ENCODE data around the gene CEP72.
"Not testable (repeated sequence)": the region's sequence is repeated elsewhere in the genome, so short reads cannot be mapped to it uniquely, and the experiment has no call there.

The CEP72 gene

GRCh38 chr5:601771-602465 is 10.2 kb upstream of the CEP72 start:
- Histone ChIP-seq H3K9me3 (ENCODE audit: low read length) (no peaks in the 10 kb centered on the region), H3K4me3 (ENCODE audit: low read depth in 1 of 2, low read length in 2 of 2) (no peak overlapping the region), H3K27me3 (ENCODE audit: control insufficient read depth in 1 of 2, insufficient read depth in 2 of 2, low read length in 2 of 2) (peaks cover 0 to 17% of the 10 kb centered on the region in 2 donors), H3K36me3 (ENCODE audit: insufficient read depth, low read length) (no peaks in the 10 kb centered on the region), H3K4me1 (ENCODE audit: insufficient read depth, low read length) (no peaks in the 10 kb centered on the region), H3K27ac (ENCODE audit: low read depth, low read length) (no peak overlapping the region), H3K9ac (ENCODE audit: low read length) (no peak overlapping the region)

- H3K4me3 ChIP-seq (ENCODE audit: low read depth in 1 of 2, low read length in 2 of 2) = no peak overlapping the region
- no peak overlapping the region for H3K9ac ChIP-seq (ENCODE audit: low read length)
- no peaks in the 10 kb centered on the region for H3K36me3 ChIP-seq (ENCODE audit: insufficient read depth, low read length)
- H3K9me3 ChIP-seq (ENCODE audit: low read length) = no peaks in the 10 kb centered on the region
- no peaks in the 10 kb centered on the region for H3K4me1 ChIP-seq (ENCODE audit: insufficient read depth, low read length)
- H3K27ac ChIP-seq (ENCODE audit: low read depth, low read length) = no peak overlapping the region
- peaks cover 0 to 19% of the 10 kb centered on the region in 2 donors for H3K27me3 ChIP-seq (ENCODE audit: control insufficient read depth in 1 of 2, insufficient read depth in 2 of 2, low read length in 2 of 2)
These were observed 9.6 kb upstream of the CEP72 start for GRCh38 chr5:602466-603035.

DNA sequence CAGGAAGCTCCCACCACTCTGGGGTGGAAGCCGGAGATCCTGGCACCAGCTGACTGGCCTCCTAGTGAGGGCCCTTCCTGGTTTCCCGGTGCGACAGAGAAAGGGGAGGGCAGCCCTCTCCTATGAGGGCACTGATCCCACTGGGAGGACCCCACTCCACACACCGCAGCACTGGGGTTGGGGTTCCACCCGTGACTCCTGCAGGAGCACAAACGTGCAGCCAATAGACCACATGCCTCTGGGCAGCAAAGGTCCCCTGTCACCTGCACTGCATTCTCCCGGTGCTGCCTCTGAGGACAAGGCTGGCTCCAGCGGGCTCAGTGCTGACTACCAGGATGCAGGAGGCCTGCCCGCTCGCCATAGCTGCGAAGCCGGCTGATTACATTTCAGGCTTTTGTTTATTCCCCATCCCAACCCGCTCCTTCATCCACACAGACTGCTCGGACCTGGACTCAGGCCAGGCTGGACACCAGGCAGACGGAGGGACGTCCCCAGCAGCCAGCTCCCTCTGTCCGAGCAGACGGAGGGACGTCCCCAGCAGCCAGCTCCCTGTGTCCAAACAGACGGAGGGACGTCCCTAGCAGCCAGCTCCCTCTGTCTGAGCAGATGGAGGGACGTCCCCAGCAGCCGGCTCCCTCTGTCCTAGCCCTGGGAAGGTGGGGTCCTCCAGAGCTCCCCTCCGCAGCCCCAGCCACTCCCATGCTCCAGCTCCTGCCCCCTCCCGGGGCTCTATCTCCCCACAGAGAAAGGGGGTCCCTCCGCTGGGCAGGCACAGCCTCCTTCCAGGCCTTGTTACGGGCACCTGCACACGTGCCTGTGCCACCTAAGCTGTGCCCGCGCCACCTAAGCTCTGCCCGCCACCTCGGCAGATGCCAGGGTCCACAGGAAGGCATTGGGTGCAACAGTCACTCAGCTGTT is 8.8 kb upstream of the CEP72 start:
- Histone ChIP-seq H3K9ac (ENCODE audit: low read length) (no peak overlapping the region), H3K27ac (ENCODE audit: low read depth, low read length) (no peak overlapping the region), H3K4me1 (ENCODE audit: insufficient read depth, low read length) (no peaks in the 10 kb centered on the region), H3K36me3 (ENCODE audit: insufficient read depth, low read length) (no peaks in the 10 kb centered on the region), H3K9me3 (ENCODE audit: low read length) (no peaks in the 10 kb centered on the region), H3K27me3 (ENCODE audit: control insufficient read depth in 1 of 2, insufficient read depth in 2 of 2, low read length in 2 of 2) (peaks cover 0 to 25% of the 10 kb centered on the region in 2 donors), H3K4me3 (ENCODE audit: low read depth in 1 of 2, low read length in 2 of 2) (no peak overlapping the region)

GRCh38 chr5:604391-604831 is 7.7 kb upstream of the CEP72 start:
- Histone ChIP-seq H3K9me3 (ENCODE audit: low read length) (no peaks in the 10 kb centered on the region), H3K9ac (ENCODE audit: low read length) (no peak overlapping the region), H3K27me3 (ENCODE audit: control insufficient read depth in 1 of 2, insufficient read depth in 2 of 2, low read length in 2 of 2) (peaks cover 0 to 25% of the 10 kb centered on the region in 2 donors), H3K4me1 (ENCODE audit: insufficient read depth, low read length) (no peaks in the 10 kb centered on the region), H3K4me3 (ENCODE audit: low read depth in 1 of 2, low read length in 2 of 2) (no peak overlapping the region), H3K36me3 (ENCODE audit: insufficient read depth, low read length) (no peaks in the 10 kb centered on the region), H3K27ac (ENCODE audit: low read depth, low read length) (no peak overlapping the region)

DNA sequence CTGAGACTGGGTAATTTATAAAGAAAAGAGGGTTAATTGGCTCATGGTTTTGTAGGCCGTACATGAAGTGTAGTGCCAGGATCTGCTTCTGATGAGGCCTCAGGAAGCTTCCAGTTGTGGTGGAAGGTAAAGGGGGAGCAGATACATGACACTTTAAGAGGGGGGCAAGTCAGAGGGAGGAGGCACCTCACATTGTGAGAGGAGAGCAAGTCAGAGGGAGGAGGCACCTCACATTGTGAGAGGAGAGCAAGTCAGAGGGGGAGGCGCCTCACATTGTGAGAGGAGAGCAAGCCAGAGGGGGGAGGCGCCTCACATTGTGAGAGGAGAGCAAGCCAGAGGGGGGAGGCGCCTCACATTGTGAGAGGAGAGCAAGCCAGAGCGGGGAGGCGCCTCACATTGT is 7.0 kb upstream of the CEP72 start:
- H3K4me1 ChIP-seq (ENCODE audit: insufficient read depth, low read length); H3K9ac ChIP-seq (ENCODE audit: low read length); H3K36me3 ChIP-seq (ENCODE audit: insufficient read depth, low read length); H3K4me3 ChIP-seq (ENCODE audit: low read depth in 1 of 2, low read length in 2 of 2); H3K9me3 ChIP-seq (ENCODE audit: low read length); H3K27ac ChIP-seq (ENCODE audit: low read depth, low read length): not testable (repeated sequence)
- peaks cover 0 to 25% of the 10 kb centered on the region in 2 donors for H3K27me3 ChIP-seq (ENCODE audit: control insufficient read depth in 1 of 2, insufficient read depth in 2 of 2, low read length in 2 of 2)

DNA sequence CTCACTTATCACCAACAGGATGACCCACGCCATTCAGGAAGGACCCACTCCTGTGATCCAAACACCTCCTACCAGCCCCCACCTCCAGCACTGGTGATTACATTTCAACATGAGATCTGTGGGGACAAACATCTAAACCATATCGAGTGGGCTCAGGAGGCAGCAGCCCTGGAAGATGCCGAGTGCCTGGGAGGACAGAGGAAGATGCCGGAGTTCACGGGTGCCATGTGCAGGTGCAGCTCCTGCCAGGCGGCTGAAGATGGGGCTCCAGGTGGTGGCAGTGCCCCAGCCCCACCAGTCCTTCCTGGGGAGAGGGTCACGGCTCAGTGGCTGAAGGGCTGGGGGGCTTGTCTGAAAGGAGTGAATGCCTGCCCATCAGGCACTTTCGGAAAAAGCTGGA is 6.1 kb upstream of the CEP72 start:
- Histone ChIP-seq H3K4me3 (ENCODE audit: low read depth in 1 of 2, low read length in 2 of 2) (no peak overlapping the region), H3K27me3 (ENCODE audit: control insufficient read depth in 1 of 2, insufficient read depth in 2 of 2, low read length in 2 of 2) (peaks cover 0 to 25% of the 10 kb centered on the region in 2 donors)

DNA sequence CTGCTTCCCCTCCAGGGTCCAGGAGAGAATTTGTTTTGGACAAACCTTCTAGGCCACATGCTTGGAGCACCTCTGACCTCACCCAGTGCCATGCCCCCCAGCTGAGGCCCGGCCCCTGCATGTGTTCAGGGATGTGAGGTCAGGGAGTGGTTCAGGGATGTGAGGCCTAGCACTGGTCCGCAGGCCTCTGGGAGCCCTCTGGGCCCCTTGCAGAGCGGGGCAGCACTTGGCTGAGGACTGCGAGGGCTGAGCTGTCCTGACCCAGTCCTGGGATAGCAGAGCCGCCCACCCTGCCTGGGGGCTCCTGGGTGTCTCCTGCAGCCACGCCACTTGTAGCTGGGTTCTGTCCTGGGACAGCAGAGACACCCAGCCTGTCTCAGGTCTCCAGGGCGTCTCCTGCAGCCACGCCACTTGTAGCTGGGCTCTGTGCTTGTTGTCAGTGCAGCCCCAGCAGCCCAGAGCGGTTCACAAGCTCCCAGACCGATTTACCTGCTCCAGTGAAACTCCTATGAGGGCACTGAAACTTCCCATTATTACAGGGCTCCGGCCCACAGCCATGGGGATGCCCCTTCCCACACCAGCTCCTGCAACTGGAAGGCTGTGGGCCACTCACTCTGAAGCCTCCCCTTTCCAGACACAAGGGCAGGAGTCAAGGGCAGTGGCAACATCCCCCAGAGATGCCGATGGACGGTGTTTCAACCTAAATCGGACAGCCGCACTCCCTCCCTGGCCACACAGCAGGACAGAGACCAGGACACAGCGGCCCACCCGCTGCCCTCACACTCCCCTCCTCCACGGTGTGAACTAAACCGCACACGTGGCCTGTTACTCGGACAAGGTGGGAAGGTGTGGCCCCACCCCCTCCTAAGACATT is 5.4 kb upstream of the CEP72 start:
- Histone ChIP-seq H3K4me3 (ENCODE audit: low read depth in 1 of 2, low read length in 2 of 2) (no peak overlapping the region), H3K9ac (ENCODE audit: low read length) (no peak overlapping the region), H3K27ac (ENCODE audit: low read depth, low read length) (no peak overlapping the region), H3K4me1 (ENCODE audit: insufficient read depth, low read length) (peaks cover 6% of the 10 kb centered on the region), H3K27me3 (ENCODE audit: control insufficient read depth in 1 of 2, insufficient read depth in 2 of 2, low read length in 2 of 2) (peaks cover 0 to 22% of the 10 kb centered on the region in 2 donors), H3K36me3 (ENCODE audit: insufficient read depth, low read length) (no peaks in the 10 kb centered on the region), H3K9me3 (ENCODE audit: low read length) (no peaks in the 10 kb centered on the region)

More for the DNA sequence above, 6.1 kb upstream of the CEP72 start:
- H3K9ac ChIP-seq (ENCODE audit: low read length) = no peak overlapping the region
- no peaks in the 10 kb centered on the region for H3K9me3 ChIP-seq (ENCODE audit: low read length)
- no peak overlapping the region for H3K27ac ChIP-seq (ENCODE audit: low read depth, low read length)
- H3K36me3 ChIP-seq (ENCODE audit: insufficient read depth, low read length) = no peaks in the 10 kb centered on the region
- H3K4me1 ChIP-seq (ENCODE audit: insufficient read depth, low read length) = peaks cover under 1% of the 10 kb centered on the region

- H3K36me3 ChIP-seq (ENCODE audit: insufficient read depth, low read length) = no peaks in the 10 kb centered on the region
- no peak overlapping the region for H3K27ac ChIP-seq (ENCODE audit: low read depth, low read length)
- no peak overlapping the region for H3K4me3 ChIP-seq (ENCODE audit: low read depth in 1 of 2, low read length in 2 of 2)
- H3K9me3 ChIP-seq (ENCODE audit: low read length) = no peaks in the 10 kb centered on the region
- H3K4me1 ChIP-seq (ENCODE audit: insufficient read depth, low read length) = peaks cover 6% of the 10 kb centered on the region
- H3K9ac ChIP-seq (ENCODE audit: low read length) = no peak overlapping the region
- H3K27me3 ChIP-seq (ENCODE audit: control insufficient read depth in 1 of 2, insufficient read depth in 2 of 2, low read length in 2 of 2) = peaks cover 0 to 19% of the 10 kb centered on the region in 2 donors
These were observed 4.4 kb upstream of the CEP72 start for GRCh38 chr5:607541-608428.

GRCh38 chr5:608429-609370 is 3.4 kb upstream of the CEP72 start:
- no peak overlapping the region for H3K9ac ChIP-seq (ENCODE audit: low read length)
- peaks cover 6% of the 10 kb centered on the region for H3K4me1 ChIP-seq (ENCODE audit: insufficient read depth, low read length)
- H3K36me3 ChIP-seq (ENCODE audit: insufficient read depth, low read length) = no peaks in the 10 kb centered on the region
- H3K9me3 ChIP-seq (ENCODE audit: low read length) = no peaks in the 10 kb centered on the region
- no peak overlapping the region for H3K27ac ChIP-seq (ENCODE audit: low read depth, low read length)
- H3K27me3 ChIP-seq (ENCODE audit: control insufficient read depth in 1 of 2, insufficient read depth in 2 of 2, low read length in 2 of 2) = peaks cover 0 to 11% of the 10 kb centered on the region in 2 donors
- no peak overlapping the region for H3K4me3 ChIP-seq (ENCODE audit: low read depth in 1 of 2, low read length in 2 of 2)

Data from muscle layer of colon (tissue), 2 donors.